ENCODE data around the gene GLI3. TPM values are rescaled to one million over a fixed set of nuclear protein-coding genes. Genes with fewer than 3 reads are reported as not detected.

Gene GLI3
- total and polyA plus RNA-seq, 2 experiments from 2014 or later, result 15.2 to 27.9 TPM

- H3K9me3 ChIP-seq (ENCODE audit: low read depth), result no peaks in the 10 kb centered on the region
- H3K27ac ChIP-seq, result no peak overlapping the region
- H3K4me1 ChIP-seq (ENCODE audit: low read depth), result no peaks in the 10 kb centered on the region
- H3K36me3 ChIP-seq, result no peaks in the 10 kb centered on the region
- no peak overlapping the region for H3K4me3 ChIP-seq
- no peak for DNase-seq (ENCODE audit: low read depth in 1 of 2, low spot score in 1 of 2)
- TF ChIP-seq CTCF (IDR thresholded peaks at IDR 0.05; ENCODE audit: low read depth, low read length), result no peak
- no peaks in the 10 kb centered on the region for H3K27me3 ChIP-seq
Observed at GRCh38 chr7:41948503-41948902, 288.5 kb downstream of the GLI3 start.

GRCh38 chr7:41943094-41943577 lies 293.9 kb downstream of the GLI3 start:
- H3K4me3 ChIP-seq, result no peak overlapping the region
- H3K4me1 ChIP-seq (ENCODE audit: low read depth), result no peaks in the 10 kb centered on the region
- H3K9me3 ChIP-seq (ENCODE audit: low read depth), result no peaks in the 10 kb centered on the region
- no peak overlapping the region for H3K27ac ChIP-seq
- peak; percentile 99 for TF ChIP-seq CTCF (IDR thresholded peaks at IDR 0.05; ENCODE audit: low read depth, low read length)
- peak; percentile 85 to 87 for DNase-seq (ENCODE audit: low read depth in 1 of 2, low spot score in 1 of 2)
- H3K27me3 ChIP-seq, result no peaks in the 10 kb centered on the region
- no peaks in the 10 kb centered on the region for H3K36me3 ChIP-seq

GRCh38 chr7:41942468-41943093 lies 294.4 kb downstream of the GLI3 start:
- Histone ChIP-seq H3K36me3 (no peaks in the 10 kb centered on the region), H3K4me3 (no peak overlapping the region), H3K27me3 (no peaks in the 10 kb centered on the region), H3K27ac (no peak overlapping the region), H3K4me1 (ENCODE audit: low read depth) (no peaks in the 10 kb centered on the region), H3K9me3 (ENCODE audit: low read depth) (no peaks in the 10 kb centered on the region)
- peak in 1 of 2 donors; percentile 25 for DNase-seq (ENCODE audit: low read depth in 1 of 2, low spot score in 1 of 2)
- no peak for TF ChIP-seq CTCF (IDR thresholded peaks at IDR 0.05; ENCODE audit: low read depth, low read length)

- H3K4me3 ChIP-seq, result no peak overlapping the region
- H3K27ac ChIP-seq, result no peak overlapping the region
- TF ChIP-seq CTCF (IDR thresholded peaks at IDR 0.05; ENCODE audit: low read depth, low read length), result peak; percentile 87
- H3K27me3 ChIP-seq, result no peaks in the 10 kb centered on the region
- no peaks in the 10 kb centered on the region for H3K9me3 ChIP-seq (ENCODE audit: low read depth)
- DNase-seq (ENCODE audit: low read depth in 1 of 2, low spot score in 1 of 2), result peak; percentile 84
- no peaks in the 10 kb centered on the region for H3K4me1 ChIP-seq (ENCODE audit: low read depth)
- no peaks in the 10 kb centered on the region for H3K36me3 ChIP-seq
Observed at GRCh38 chr7:41940760-41941343, 296.2 kb downstream of the GLI3 start.

GRCh38 chr7:41938371-41938770 lies 298.6 kb downstream of the GLI3 start:
- no peak for TF ChIP-seq CTCF (IDR thresholded peaks at IDR 0.05; ENCODE audit: low read depth, low read length)
- DNase-seq (ENCODE audit: low read depth in 1 of 2, low spot score in 1 of 2), result no peak

More at GRCh38 chr7:41938371-41938770, 298.6 kb downstream of the GLI3 start:
- no peak overlapping the region for H3K4me3 ChIP-seq
- no peaks in the 10 kb centered on the region for H3K36me3 ChIP-seq
- H3K27ac ChIP-seq, result no peak overlapping the region
- H3K9me3 ChIP-seq (ENCODE audit: low read depth), result no peaks in the 10 kb centered on the region
- no peaks in the 10 kb centered on the region for H3K27me3 ChIP-seq
- H3K4me1 ChIP-seq (ENCODE audit: low read depth), result no peaks in the 10 kb centered on the region
